OCI-LY1 (cell line): Measurements from ENCODE around the gene CLIP2.
"Not testable (repeated sequence)": the region's sequence is repeated elsewhere in the genome, so short reads cannot be mapped to it uniquely, and the experiment has no call there.

Source experiments
- CTCF ChIP-seq: fragments of 200-600 bp; sonication (generic), shearing (Covaris generic); IDR thresholded peaks from 2 replicates; pipeline ENCODE4 v1.5.1; 2017; ENCODE audit warnings: mild to moderate bottlenecking, antibody characterized with exemption, low read length, moderate library complexity, mixed read lengths
- EZH2 ChIP-seq: fragments of 200-600 bp; sonication (generic), shearing (Covaris generic); IDR thresholded peaks from 2 replicates; pipeline ENCODE4 v1.8.0; 2017; ENCODE audit warnings: borderline replicate concordance, mixed run types, mild to moderate bottlenecking, antibody characterized with exemption, low read length, moderate library complexity, mixed read lengths

GRCh38 chr7:74419232-74419631, 130.0 kb downstream of the CLIP2 start:
- not testable (repeated sequence) for TF ChIP-seq EZH2, CTCF
